HG03066 (cell line): ENCODE results near the gene ITGB1BP1.
A peak's percentile ranks its signal among the peaks of the same experiment; 100 is the strongest.

Source experiments
- ATAC-seq: cut with Tn5 transposase; IDR thresholded peaks from one replicate; pipeline ENCODE4 v1.9.1; 2021; ENCODE audit warnings: low read depth; ENCODE audit not compliant: unreplicated experiment

The ITGB1BP1 gene

GRCh38 chr2:9428965-9429577 is 5.7 kb upstream of the ITGB1BP1 start:
- no peak for ATAC-seq

- no peak for ATAC-seq
These were observed 1.3 kb upstream of the ITGB1BP1 start for GRCh38 chr2:9424447-9425164.

- peak; percentile 4 for ATAC-seq
These were observed 569 bp upstream of the ITGB1BP1 start for GRCh38 chr2:9423922-9424272.

GRCh38 chr2:9422321-9423099 is 818 bp downstream of the ITGB1BP1 start:
- ATAC-seq = peak; percentile 30

- ATAC-seq = no peak
These were observed 2.8 kb downstream of the ITGB1BP1 start for GRCh38 chr2:9420495-9420894.

GRCh38 chr2:9419541-9419940 is 3.8 kb downstream of the ITGB1BP1 start:
- ATAC-seq = no peak

GRCh38 chr2:9418746-9419145 is 4.6 kb downstream of the ITGB1BP1 start:
- no peak for ATAC-seq

GRCh38 chr2:9417725-9418124 is 5.6 kb downstream of the ITGB1BP1 start:
- no peak for ATAC-seq

GRCh38 chr2:9416962-9417316 is 6.4 kb downstream of the ITGB1BP1 start:
- no peak for ATAC-seq

- ATAC-seq = no peak
These were observed 6.9 kb downstream of the ITGB1BP1 start for GRCh38 chr2:9416267-9416961.

GRCh38 chr2:9415516-9416169 is 7.7 kb downstream of the ITGB1BP1 start:
- no peak for ATAC-seq

- ATAC-seq = no peak
These were observed 10.5 kb downstream of the ITGB1BP1 start for GRCh38 chr2:9412781-9413180.

- no peak for ATAC-seq
These were observed 13.2 kb downstream of the ITGB1BP1 start for GRCh38 chr2:9410108-9410507.

- no peak for ATAC-seq
These were observed 14.6 kb downstream of the ITGB1BP1 start for GRCh38 chr2:9408641-9409151.

- ATAC-seq = no peak
These were observed 15.9 kb downstream of the ITGB1BP1 start for GRCh38 chr2:9407363-9407811.

- ATAC-seq = no peak
These were observed 16.6 kb downstream of the ITGB1BP1 start for GRCh38 chr2:9406529-9407362.

- no peak for ATAC-seq
These were observed 17.7 kb downstream of the ITGB1BP1 start for GRCh38 chr2:9405636-9406035.

- no peak for ATAC-seq
These were observed 18.9 kb downstream of the ITGB1BP1 start for GRCh38 chr2:9404451-9404850.

- no peak for ATAC-seq
These were observed 19.4 kb downstream of the ITGB1BP1 start for GRCh38 chr2:9403924-9404323.
